Transverse colon (tissue), 4 donors: Measurements from ENCODE around the gene IMMP2L. TPM values are rescaled to one million over a fixed set of nuclear protein-coding genes. Genes with fewer than 3 reads are reported as not detected.

ENCODE experiments used
- DNase-seq: peaks from one replicate; pipeline ENCODE4 v3.0.0-alpha.2; 2019
- H3K27ac ChIP-seq, 4 donors: fragments of 200-600 bp; sonication (generic); 2 replicates each; pipeline ENCODE4 v1.5.1; 2016 to 2018; ENCODE audit warnings: inconsistent platforms in 4 of 4
- H3K27me3 ChIP-seq: fragments of 200-600 bp; sonication (generic); 2 replicates; pipeline ENCODE4 v1.5.1; 2017; ENCODE audit warnings: inconsistent platforms
- H3K36me3 ChIP-seq, 4 donors: fragments of 200-600 bp; sonication (generic); 2 replicates each; pipeline ENCODE4 v1.5.1; 2017 to 2019; ENCODE audit warnings: inconsistent platforms in 4 of 4
- H3K4me1 ChIP-seq, 4 donors: fragments of 200-600 bp; sonication (generic); 2 replicates each; pipeline ENCODE4 v1.5.1; 2017 to 2020; ENCODE audit warnings: inconsistent platforms in 4 of 4
- H3K4me3 ChIP-seq, 4 donors: fragments of 200-600 bp; sonication (generic); 1 replicate in 1 of 4; 2 replicates in 3 of 4; pipeline versions ENCODE4 v1.5.1 to v1.6.1; 2017 to 2019; ENCODE audit warnings: inconsistent platforms in 4 of 4
- H3K9me3 ChIP-seq, 2 donors: fragments of 200-600 bp; sonication (generic); 2 replicates each; pipeline ENCODE4 v1.5.1; 2017 to 2019; ENCODE audit warnings: inconsistent platforms in 2 of 2
- EP300 ChIP-seq: sonication (generic); formaldehyde crosslinking; IDR thresholded peaks from one replicate; pipeline ENCODE4 v1.6.1; 2017; ENCODE audit warnings: antibody characterized with exemption, low read depth
- POLR2A ChIP-seq: fragments of 450-650 bp; IDR thresholded peaks from one replicate; pipeline ENCODE4 v1.6.1; 2016; ENCODE audit warnings: antibody characterized with exemption, mild to moderate bottlenecking, moderate library complexity
- POLR2AphosphoS5 ChIP-seq, 3 donors: sonication (generic); formaldehyde crosslinking; IDR thresholded peaks; one replicate each; pipeline ENCODE4 v1.6.1; 2016; ENCODE audit warnings: antibody characterized with exemption in 3 of 3
- WGBS, 2 donors: methylation state at CpG; one replicate each; pipeline ENCODE4 v1.1.5; 2018; ENCODE audit warnings: low coverage in 1 of 2; 5-methylcytosine and 5-hydroxymethylcytosine counted together
- in situ Hi-C, 4 donors: fragments of 200-750 bp; cut with MboI; loops; one replicate each; pipeline versions ENCODE4 v1.15.0 to v1.15.1; 2017; ENCODE audit warnings: low sequenced_read_pairs in 3 of 4, low pct_ligation_motif_present in 1 of 4, low pct_unique_long_range_greater_than_20kb in 1 of 4
- intact Hi-C: fragments of 100-400 bp; cut with DNase I; formaldehyde crosslinking; loops from one replicate; pipeline ENCODE4 v1.15.1; 2023; ENCODE audit warnings: low total_unique reads
- total RNA-seq, 4 donors: library from RNA; depleted of rRNA; stranded (reverse); fragments of >200 nt; gene quantifications; one replicate each; pipeline ENCODE4 v1.1.0, GENCODE V29; 2016
- TF ChIP-seq, protein P1 (sequence below), 5 experiments: fragments of 200-600 bp in 3 of 5; fragments of 450-650 bp in 2 of 5; sonication (generic) in 3 of 5; IDR thresholded peaks; 1 replicate in 2 of 5; 2 replicates in 3 of 5; pipeline ENCODE4 v1.5.1; 2016 to 2017; ENCODE audit warnings: antibody characterized with exemption in 5 of 5, inconsistent platforms in 3 of 5, mild to moderate bottlenecking in 2 of 5, moderate library complexity in 1 of 5

Gene IMMP2L
- total RNA-seq, 4 donors from 2014 or later: 8.6 to 69.6 (median 10.9) TPM

DNA sequence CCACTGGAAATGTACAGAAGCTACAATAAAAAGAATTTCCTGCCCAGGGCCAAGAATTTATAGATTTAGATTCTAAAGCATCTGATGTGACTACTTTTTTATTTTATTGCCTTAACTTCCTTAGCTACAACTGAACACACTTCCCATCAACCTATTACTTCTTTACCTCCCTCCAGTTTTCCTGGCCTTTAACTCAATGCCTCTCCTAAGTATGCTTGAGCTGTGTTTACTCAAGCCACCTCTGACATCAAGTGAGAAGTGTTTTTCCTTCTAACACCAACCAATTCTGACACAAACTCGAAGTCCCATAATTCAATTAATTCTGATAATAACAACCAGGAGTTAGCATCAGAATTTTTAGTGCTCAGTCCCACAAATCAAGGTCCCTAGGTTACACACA, 170.0 kb downstream of the IMMP2L start:
- WGBS, 2 donors: 43 to 50% methylated on average over 1 of the region's 1 CpG
- Histone ChIP-seq H3K4me1 (no peaks in the 10 kb centered on the region), H3K4me3 (no peak overlapping the region), H3K27ac (no peak overlapping the region), H3K9me3 (no peaks in the 10 kb centered on the region), H3K36me3 (no peaks in the 10 kb centered on the region), H3K27me3 (no peaks in the 10 kb centered on the region)
- TF ChIP-seq POLR2AphosphoS5 (IDR thresholded peaks at IDR 0.05): no peak
- no peak for TF ChIP-seq EP300
- TF ChIP-seq POLR2A: no peak
- TF ChIP-seq, protein P1, sequence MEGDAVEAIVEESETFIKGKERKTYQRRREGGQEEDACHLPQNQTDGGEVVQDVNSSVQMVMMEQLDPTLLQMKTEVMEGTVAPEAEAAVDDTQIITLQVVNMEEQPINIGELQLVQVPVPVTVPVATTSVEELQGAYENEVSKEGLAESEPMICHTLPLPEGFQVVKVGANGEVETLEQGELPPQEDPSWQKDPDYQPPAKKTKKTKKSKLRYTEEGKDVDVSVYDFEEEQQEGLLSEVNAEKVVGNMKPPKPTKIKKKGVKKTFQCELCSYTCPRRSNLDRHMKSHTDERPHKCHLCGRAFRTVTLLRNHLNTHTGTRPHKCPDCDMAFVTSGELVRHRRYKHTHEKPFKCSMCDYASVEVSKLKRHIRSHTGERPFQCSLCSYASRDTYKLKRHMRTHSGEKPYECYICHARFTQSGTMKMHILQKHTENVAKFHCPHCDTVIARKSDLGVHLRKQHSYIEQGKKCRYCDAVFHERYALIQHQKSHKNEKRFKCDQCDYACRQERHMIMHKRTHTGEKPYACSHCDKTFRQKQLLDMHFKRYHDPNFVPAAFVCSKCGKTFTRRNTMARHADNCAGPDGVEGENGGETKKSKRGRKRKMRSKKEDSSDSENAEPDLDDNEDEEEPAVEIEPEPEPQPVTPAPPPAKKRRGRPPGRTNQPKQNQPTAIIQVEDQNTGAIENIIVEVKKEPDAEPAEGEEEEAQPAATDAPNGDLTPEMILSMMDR (IDR thresholded peaks at IDR 0.05): no peak
- in situ Hi-C loops: no loop called here
- no peak for DNase-seq
- intact Hi-C loops: no loop called here

DNA sequence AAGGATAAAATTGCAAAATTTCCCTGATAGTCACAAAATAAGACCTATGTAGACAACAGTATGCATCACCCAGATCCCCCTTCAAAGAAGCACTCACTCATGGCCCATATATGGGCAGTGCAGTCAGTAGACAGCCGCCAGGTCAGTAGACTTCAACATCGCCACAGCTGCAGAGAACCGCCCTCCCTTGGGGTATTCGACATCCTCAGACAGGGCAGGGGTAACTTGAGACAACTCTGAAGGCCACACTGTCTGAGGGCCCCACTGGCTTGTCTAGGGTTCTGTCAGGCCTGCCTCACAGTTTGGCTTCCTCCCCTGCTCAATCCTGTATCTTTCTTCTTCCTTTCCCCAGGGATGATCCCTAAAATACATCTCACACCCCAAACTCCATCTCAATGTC, 172.3 kb downstream of the IMMP2L start:
- Histone ChIP-seq H3K27ac (no peak overlapping the region), H3K9me3 (no peaks in the 10 kb centered on the region), H3K27me3 (no peaks in the 10 kb centered on the region), H3K4me3 (no peak overlapping the region), H3K36me3 (no peaks in the 10 kb centered on the region), H3K4me1 (no peaks in the 10 kb centered on the region)
- intact Hi-C loops (no loop called here), in situ Hi-C loops (no loop called here)
- no peak for DNase-seq
- TF ChIP-seq POLR2A (no peak), POLR2AphosphoS5 (IDR thresholded peaks at IDR 0.05) (no peak), EP300 (no peak)
- TF ChIP-seq, protein P1 (IDR thresholded peaks at IDR 0.05): no peak
- 98 to 100% methylated on average over 1 to 4 of the region's 4 CpGs for WGBS, 2 donors

DNA sequence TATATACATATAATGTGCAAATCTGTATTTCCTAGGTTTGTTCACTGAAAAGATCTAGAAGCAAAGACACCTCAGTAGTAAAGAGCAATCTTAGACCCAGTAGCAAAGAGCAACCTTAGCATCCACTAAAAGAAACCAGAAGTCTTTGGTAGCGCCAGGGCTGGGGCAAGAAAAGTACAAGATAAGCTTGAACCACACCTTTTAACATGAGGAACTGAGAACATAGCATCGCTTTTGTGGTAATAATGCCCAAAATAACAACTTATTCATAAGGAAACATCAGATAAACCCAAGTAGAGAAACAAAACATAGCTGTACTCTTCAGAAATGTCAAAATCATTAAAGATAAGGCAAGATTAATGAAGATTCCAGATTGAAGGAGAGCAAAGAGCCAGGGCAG, 173.4 kb downstream of the IMMP2L start:
- H3K36me3 ChIP-seq: no peaks in the 10 kb centered on the region
- no peaks in the 10 kb centered on the region for H3K4me1 ChIP-seq
- H3K4me3 ChIP-seq: no peak overlapping the region
- no peaks in the 10 kb centered on the region for H3K27me3 ChIP-seq
- no peak for DNase-seq
- no peaks in the 10 kb centered on the region for H3K9me3 ChIP-seq
- WGBS, 2 donors: 87 to 95% methylated on average over 2 of the region's 2 CpGs
- in situ Hi-C loops (no loop called here), intact Hi-C loops (no loop called here)
- H3K27ac ChIP-seq: no peak overlapping the region
- TF ChIP-seq EP300: no peak
- TF ChIP-seq, protein P1 (IDR thresholded peaks at IDR 0.05): no peak
- TF ChIP-seq POLR2A: no peak
- no peak for TF ChIP-seq POLR2AphosphoS5 (IDR thresholded peaks at IDR 0.05)

DNA sequence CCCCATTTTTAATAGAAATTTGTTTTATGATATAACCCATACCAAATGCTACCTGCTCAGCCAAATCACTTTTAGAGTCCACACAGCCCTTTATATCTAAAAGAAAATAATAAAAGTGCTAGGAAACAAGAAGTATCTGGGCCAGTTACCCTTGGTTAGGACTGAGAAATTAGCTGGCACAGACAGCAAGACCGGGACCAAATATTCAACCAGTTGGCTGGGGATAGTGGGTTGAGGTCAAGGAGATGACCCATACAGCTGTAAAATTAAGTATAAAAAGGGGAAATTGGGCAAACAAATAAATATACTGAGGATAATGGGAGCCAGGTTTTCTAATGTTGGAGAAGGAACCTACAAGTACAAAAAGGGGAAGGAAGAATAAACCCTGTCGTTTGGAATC, 174.3 kb downstream of the IMMP2L start:
- intact Hi-C loops (no loop called here), in situ Hi-C loops (no loop called here)
- no peak overlapping the region for H3K4me3 ChIP-seq
- TF ChIP-seq EP300 (no peak), POLR2A (no peak), POLR2AphosphoS5 (IDR thresholded peaks at IDR 0.05) (no peak)
- TF ChIP-seq, protein P1 (IDR thresholded peaks at IDR 0.05): no peak
- no peaks in the 10 kb centered on the region for H3K27me3 ChIP-seq
- DNase-seq: no peak
- no peaks in the 10 kb centered on the region for H3K36me3 ChIP-seq
- H3K4me1 ChIP-seq: no peaks in the 10 kb centered on the region
- no peak overlapping the region for H3K27ac ChIP-seq
- 75 to 86% methylated on average over 2 of the region's 2 CpGs for WGBS, 2 donors
- H3K9me3 ChIP-seq: no peaks in the 10 kb centered on the region
